HT-29 (cell line): ENCODE results near the gene XPNPEP2. TPM values are rescaled to one million over a fixed set of nuclear protein-coding genes. Genes with fewer than 3 reads are reported as not detected.

Source experiments
- DNase-seq: peaks from one replicate; pipeline ENCODE4 v3.0.0-alpha.2; 2015; ENCODE audit warnings: low spot score
- small RNA-seq: library from RNA; depleted of rRNA; stranded (forward); fragments of <200 nt; gene quantifications from one replicate; pipeline ENCODE3, GENCODE V24; 2014
- total RNA-seq: library from RNA; depleted of rRNA; stranded (reverse); fragments of >200 nt; shearing (Covaris generic); gene quantifications from 2 replicates; pipeline ENCODE4 v1.2.3, GENCODE V29; 2014; rRNA removed

The XPNPEP2 gene
- total RNA-seq, 1 experiment from 2014 or later = not detected

- no peak for DNase-seq
These were observed 58.6 kb downstream of the XPNPEP2 start for GRCh38 chrX:129797251-129797906.

- no peak for DNase-seq
These were observed 59.7 kb downstream of the XPNPEP2 start for GRCh38 chrX:129798456-129798855.

- DNase-seq = no peak
These were observed 60.1 kb downstream of the XPNPEP2 start for GRCh38 chrX:129798888-129799287.

DNA sequence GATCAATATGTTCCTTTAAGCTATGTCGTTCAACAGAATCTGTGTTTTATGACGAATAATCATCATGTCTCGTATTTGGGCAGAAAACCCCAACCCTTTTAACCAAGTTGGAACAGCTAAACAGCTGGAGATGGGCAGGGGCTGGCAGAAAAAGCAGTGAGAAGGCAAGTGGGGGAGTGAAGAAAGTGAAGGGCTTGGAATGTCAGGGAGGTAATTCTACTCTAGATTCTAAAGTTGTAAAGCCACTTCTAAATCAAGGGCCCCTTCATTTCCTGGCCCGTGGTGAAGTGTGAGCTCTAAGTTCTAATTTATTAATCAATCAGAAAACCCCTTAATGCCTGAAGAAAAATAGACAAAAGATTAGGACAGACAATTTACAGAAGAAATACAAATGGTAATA is 61.4 kb downstream of the XPNPEP2 start:
- no peak for DNase-seq

DNA sequence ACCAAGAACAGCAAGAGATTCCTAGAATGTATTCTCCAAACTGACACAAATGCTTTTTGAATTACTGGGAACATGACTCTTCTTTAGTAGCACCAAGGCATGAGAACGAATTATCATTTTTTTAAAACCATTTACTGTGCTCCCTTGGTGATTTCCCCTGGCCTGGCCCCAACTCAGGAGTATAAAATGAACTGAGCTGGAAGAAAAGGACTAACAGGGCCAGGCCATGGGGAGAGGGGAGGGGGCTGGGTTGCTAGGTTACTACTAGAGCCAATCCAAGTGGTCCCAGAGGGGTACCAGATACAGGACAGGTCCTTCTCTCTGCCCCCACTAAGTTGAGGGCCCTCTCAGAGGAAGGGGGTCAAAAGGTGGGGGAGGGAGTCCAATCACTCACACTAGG is 64.1 kb downstream of the XPNPEP2 start:
- no peak for DNase-seq

DNA sequence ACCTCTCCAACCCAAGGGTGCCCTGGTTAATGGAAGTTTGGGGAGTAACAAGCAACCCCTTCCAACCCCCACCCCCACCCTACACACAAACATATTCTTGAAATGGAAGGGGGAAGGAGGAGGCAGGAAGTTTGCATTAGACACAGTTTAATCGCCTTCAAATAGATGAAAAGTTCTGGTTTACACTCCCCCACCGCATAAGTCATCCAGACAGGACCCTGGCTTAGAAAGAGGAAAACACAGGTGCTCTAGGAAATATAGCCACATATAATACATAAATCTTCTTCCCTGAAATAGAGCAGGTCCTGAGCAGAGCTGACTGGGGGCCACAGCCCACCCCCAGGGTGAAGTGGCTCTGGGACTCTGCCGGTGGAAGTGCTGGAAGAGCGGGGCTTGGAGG is 66.0 kb downstream of the XPNPEP2 start:
- no peak for DNase-seq

DNA sequence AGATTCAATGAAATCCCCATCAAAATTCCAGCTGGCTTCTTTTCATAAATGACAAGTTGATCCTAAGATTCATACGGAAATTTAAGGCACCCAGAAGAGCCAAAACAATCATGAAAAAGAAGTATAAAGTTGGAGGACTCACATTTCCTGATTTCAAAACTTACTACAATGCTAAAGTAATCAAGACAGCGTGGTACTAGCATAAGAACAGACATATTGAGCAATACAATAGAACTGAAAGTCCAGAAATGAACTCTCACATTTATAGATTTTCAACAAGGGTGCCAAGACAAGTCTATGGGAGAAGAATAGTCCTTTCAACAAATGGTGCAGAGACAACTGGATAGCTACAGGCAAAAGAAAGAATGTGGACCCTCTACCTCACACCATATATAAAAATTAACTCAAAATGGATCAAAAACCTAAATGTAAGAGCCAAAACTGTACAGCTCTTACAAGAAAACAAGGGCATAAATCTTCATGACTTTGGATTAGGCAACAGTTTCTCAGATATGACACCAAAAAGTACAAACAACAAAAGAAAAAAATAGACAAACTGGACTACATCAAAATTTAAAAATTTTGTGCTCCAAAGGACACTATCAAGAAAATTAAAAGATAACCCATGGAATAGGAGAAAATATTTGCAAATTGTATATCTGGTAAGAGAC is 69.5 kb downstream of the XPNPEP2 start:
- DNase-seq = no peak

GRCh38 chrX:129808829-129809796 is 70.3 kb downstream of the XPNPEP2 start:
- DNase-seq = no peak

DNA sequence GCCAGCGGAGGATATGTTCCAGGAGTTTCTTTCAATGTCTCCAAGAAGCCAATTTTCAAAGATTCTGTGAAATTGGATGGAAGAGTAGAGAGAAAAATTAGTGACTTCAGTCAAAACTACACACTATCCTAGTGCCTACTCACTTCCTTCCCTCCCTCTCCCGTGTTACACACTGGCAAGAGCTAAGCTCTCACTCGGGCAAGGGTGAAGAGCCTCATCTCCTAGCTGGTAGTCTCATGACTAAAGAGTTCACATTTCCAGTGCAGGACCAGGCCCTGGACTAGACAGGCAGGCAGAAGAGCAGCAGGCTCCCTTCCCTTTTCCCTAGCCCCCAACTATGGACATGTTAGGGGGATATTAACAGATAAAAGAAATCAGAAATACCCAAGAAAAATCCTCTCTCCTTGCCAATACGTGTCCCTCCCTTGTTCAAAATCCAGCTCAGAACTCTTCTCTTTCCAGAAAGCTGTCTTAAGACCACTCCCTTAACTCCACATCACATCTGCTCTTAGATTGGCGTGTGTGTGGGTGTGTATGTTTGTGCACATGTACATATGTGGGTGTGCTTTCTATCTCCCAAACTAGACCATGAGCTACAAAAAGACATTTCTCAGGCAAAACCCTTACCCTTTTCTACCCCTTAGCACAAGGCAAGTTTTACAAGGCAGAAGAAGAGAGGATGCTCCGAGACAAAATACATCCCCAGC is 75.0 kb downstream of the XPNPEP2 start:
- no peak for DNase-seq

GRCh38 chrX:129818123-129818522 is 79.3 kb downstream of the XPNPEP2 start:
- DNase-seq = no peak

Small RNA genes lying within 50 kb of the gene (small RNA-seq; reads per million reads assigned to genes)
- gene RF00017 = not detected

Other genes with a start within 250 kb of the XPNPEP2 start
- 8.7 and 9.4 TPM in 2 replicates for gene SMARCA1, start 215.5 kb upstream of the XPNPEP2 start, total RNA-seq
- gene OCRL, start 198.7 kb upstream of the XPNPEP2 start, total RNA-seq = 10.1 and 12.4 TPM in 2 replicates
- gene APLN, start 84.0 kb upstream of the XPNPEP2 start, total RNA-seq = 0.23 and 0.28 TPM in 2 replicates
- gene SASH3, start 41.0 kb downstream of the XPNPEP2 start, total RNA-seq = not detected in 2 replicates
- gene ZDHHC9, start 104.9 kb downstream of the XPNPEP2 start, total RNA-seq = 38.6 and 46.7 TPM in 2 replicates
- gene UTP14A, start 167.2 kb downstream of the XPNPEP2 start, total RNA-seq = 19.0 and 19.5 TPM in 2 replicates
- 1.6 and 1.7 TPM in 2 replicates for gene BCORL1, start 243.7 kb downstream of the XPNPEP2 start, total RNA-seq